Endothelial cell of umbilical vein (primary cell): ENCODE measurements around the gene SSBP3. TPM values are rescaled to one million over a fixed set of nuclear protein-coding genes. Genes with fewer than 3 reads are reported as not detected.

ENCODE experiments used
- BruUV-seq: library from RNA; stranded (reverse); fragments of 400-500 nt; replicated peaks from 2 replicates; lab custom pipeline; 2021; lab: Mats Ljungman, UMichigan
- CTCF ChIA-PET: fragments of 300-600, 350-600 bp; sonication (Branson Sonifier 250); formaldehyde crosslinking; loops from one replicate; lab custom pipeline; 2021; ENCODE audit warnings: antibody characterized with exemption, inconsistent platforms; lab: Charles Lee
- POLR2A ChIA-PET: fragments of 300-600, 350-600 bp; sonication (Branson Sonifier 250); formaldehyde crosslinking; loops from one replicate; lab custom pipeline; 2021; ENCODE audit warnings: antibody characterized with exemption, inconsistent platforms; lab: Charles Lee
- DNase-seq: peaks from one replicate; pipeline ENCODE4 v3.0.0-alpha.2; 2011; ENCODE audit warnings: low read depth, low spot score
- FAIRE-seq: peaks from 2 replicates; lab custom pipeline; 2011; peaks lifted over from hg19 to GRCh38; lab: Jason Lieb, UNC
- H2AFZ ChIP-seq: 2 replicates; pipeline ENCODE4 v1.6.0; 2012; ENCODE audit warnings: low read depth, low read length, control low read depth, inconsistent platforms
- H3K27ac ChIP-seq: 2 replicates; pipeline ENCODE4 v1.5.1; 2011; ENCODE audit warnings: low read depth, mild to moderate bottlenecking, control low read depth, low read length, moderate library complexity; ENCODE audit not compliant: insufficient read depth
- H3K27me3 ChIP-seq, 2 experiments: 2 replicates each; pipeline versions ENCODE4 v1.6.0 to v1.6.1; 2011; ENCODE audit warnings: low read length in 2 of 2, mixed read lengths in 1 of 2; ENCODE audit not compliant: control insufficient read depth in 2 of 2, insufficient read depth in 2 of 2
- H3K36me3 ChIP-seq, 2 experiments: 2 replicates in 1 of 2; 3 replicates in 1 of 2; pipeline ENCODE4 v1.5.1; 2011; ENCODE audit warnings: low read length in 2 of 2, mild to moderate bottlenecking in 1 of 2, moderate library complexity in 1 of 2; ENCODE audit not compliant: control insufficient read depth in 2 of 2, insufficient read depth in 2 of 2; ENCODE audit errors: extremely low read depth in 1 of 2
- H3K4me1 ChIP-seq: 3 replicates; pipeline ENCODE4 v1.5.1; 2011; ENCODE audit warnings: mild to moderate bottlenecking, low read length; ENCODE audit not compliant: control insufficient read depth, insufficient read depth; ENCODE audit errors: extremely low read depth
- H3K4me2 ChIP-seq: 2 replicates; pipeline ENCODE4 v1.6.1; 2011; ENCODE audit warnings: low read length, control low read depth, mixed read lengths; ENCODE audit not compliant: insufficient read depth
- H3K4me3 ChIP-seq, 3 experiments: fragments of 200-600 bp in 1 of 3; sonication (generic), shearing (Covaris generic) in 1 of 3; replicated peaks in 1 of 3; 2 replicates each; pipeline ENCODE4 v1.5.1; 2011 to 2016; ENCODE audit warnings: control low read depth in 3 of 3, low read length in 3 of 3, mild to moderate bottlenecking in 2 of 3, inconsistent platforms in 1 of 3, low read depth in 1 of 3, moderate library complexity in 1 of 3; ENCODE audit not compliant: insufficient read depth in 1 of 3
- H3K79me2 ChIP-seq: 2 replicates; pipeline ENCODE4 v1.6.0; 2012; ENCODE audit warnings: low read length, inconsistent platforms; ENCODE audit not compliant: control insufficient read depth, insufficient read depth
- H3K9ac ChIP-seq: replicated peaks from 2 replicates; pipeline ENCODE3; 2011; ENCODE audit warnings: low read length, control low read depth; ENCODE audit not compliant: insufficient read depth; ENCODE audit errors: extremely low read depth
- H3K9me1 ChIP-seq: replicated peaks from 3 replicates; pipeline ENCODE4 v1.6.0; 2011; ENCODE audit warnings: mild to moderate bottlenecking, low read length; ENCODE audit not compliant: control insufficient read depth, insufficient read depth; ENCODE audit errors: extremely low read depth
- H3K9me3 ChIP-seq: replicated peaks from 2 replicates; pipeline ENCODE4 v1.5.1; 2012; ENCODE audit warnings: low read length, inconsistent platforms; ENCODE audit not compliant: control insufficient read depth, insufficient read depth
- H4K20me1 ChIP-seq: replicated peaks from 2 replicates; pipeline ENCODE3; 2011; ENCODE audit warnings: mild to moderate bottlenecking, low read length; ENCODE audit not compliant: control insufficient read depth, insufficient read depth; ENCODE audit errors: extremely low read depth
- EZH2 ChIP-seq: IDR thresholded peaks from 2 replicates; pipeline ENCODE4 v1.6.1; 2012; ENCODE audit warnings: borderline replicate concordance, low read depth, mild to moderate bottlenecking, moderate library complexity, low read length, inconsistent platforms; ENCODE audit not compliant: severe bottlenecking
- FOS ChIP-seq: IDR thresholded peaks from 2 replicates; pipeline ENCODE4 v1.6.1; 2011; ENCODE audit warnings: mild to moderate bottlenecking, low read length, moderate library complexity, borderline replicate concordance; ENCODE audit not compliant: insufficient read depth
- GATA2 ChIP-seq: IDR thresholded peaks from 2 replicates; pipeline ENCODE4 v1.7.0; 2011; ENCODE audit warnings: low read depth, mild to moderate bottlenecking, moderate library complexity, mixed read lengths, low read length; ENCODE audit not compliant: insufficient read length, insufficient read depth
- JUN ChIP-seq: IDR thresholded peaks from 2 replicates; pipeline ENCODE4 v1.6.1; 2011; ENCODE audit warnings: borderline replicate concordance, low read depth; ENCODE audit not compliant: insufficient read length, insufficient read depth
- MYC ChIP-seq: IDR thresholded peaks from one replicate; pipeline ENCODE4 v1.6.1; 2011; ENCODE audit warnings: mild to moderate bottlenecking, low read depth, low read length
- POLR2A ChIP-seq: IDR thresholded peaks from 2 replicates; pipeline ENCODE4 v1.6.1; 2012; ENCODE audit warnings: low read depth, mild to moderate bottlenecking, control low read depth, low read length
- POLR2AphosphoS5 ChIP-seq: IDR thresholded peaks from 2 replicates; pipeline ENCODE4 v1.6.1; 2012; ENCODE audit warnings: low read depth, mild to moderate bottlenecking, control low read depth, low read length, moderate library complexity; ENCODE audit not compliant: insufficient read depth
- dilution Hi-C: fragments of 300-500 bp; cut with MboI; formaldehyde crosslinking; loops from one replicate; pipeline ENCODE4 v1.15.0; 2019; ENCODE audit warnings: low sequenced_read_pairs; ENCODE audit not compliant: extremely low pct_ligation_motif_present
- intact Hi-C: fragments of 100-400 bp; cut with micrococcal nuclease; formaldehyde crosslinking; loops from one replicate; pipeline ENCODE4 v1.10.0; 2022
- polyA plus RNA-seq, 4 experiments: library from polyadenylated mRNA; depleted of rRNA in 3 of 4; stranded (reverse) in 3 of 4; unstranded in 1 of 4; fragments of >200 nt; gene quantifications; 2 replicates each; pipeline versions ENCODE4 v1.2.1 to v1.2.3, GENCODE V29; 2011 to 2012; ENCODE audit warnings: missing spikeins in 1 of 4
- total RNA-seq: library from RNA; stranded (reverse); gene quantifications from 2 replicates; pipeline ENCODE4 v1.2.3, GENCODE V29; 2021
- TF ChIP-seq, protein P1 (sequence below), 2 donors: IDR thresholded peaks; 1 replicate in 1 of 2; 2 replicates in 1 of 2; pipeline ENCODE4 v1.5.1; 2011; ENCODE audit warnings: low read length in 2 of 2, mild to moderate bottlenecking in 2 of 2, moderate library complexity in 2 of 2, control low read depth in 1 of 2, inconsistent platforms in 1 of 2, low read depth in 1 of 2; ENCODE audit not compliant: insufficient read depth in 1 of 2; ENCODE audit errors: extremely low read depth in 1 of 2
- TF ChIP-seq, protein P2 (sequence below): IDR thresholded peaks from 2 replicates; pipeline ENCODE4 v1.6.1; 2011; ENCODE audit not compliant: insufficient read depth, insufficient read length

SSBP3 gene
- total and polyA plus RNA-seq, 2 donors (not counting 3 experiments of a cell fraction or from before 2014, with no cell fraction given), result 44.9 to 59.4 TPM

DNA sequence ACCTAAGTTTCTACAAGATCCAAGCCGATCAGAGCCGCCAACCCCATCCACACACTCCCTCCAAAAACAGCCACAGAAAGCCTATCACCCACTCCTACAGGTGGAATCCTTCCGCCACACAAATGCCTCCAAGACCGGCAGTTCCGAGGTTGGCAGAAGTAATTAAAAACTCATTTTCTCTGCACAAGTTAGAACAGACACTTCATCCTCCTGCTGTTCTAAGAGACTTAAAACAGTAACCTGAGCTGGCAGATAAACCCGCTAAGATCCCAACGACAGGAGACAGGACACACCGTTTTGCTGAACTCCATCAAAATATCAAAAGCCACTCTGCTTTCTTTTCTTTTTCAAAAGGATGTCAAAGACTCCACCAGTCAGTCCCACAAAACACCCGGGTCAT, 2.8 kb downstream of the SSBP3 start:
- peaks cover 17 to 24% of the 10 kb centered on the region in 2 experiments for H3K36me3 ChIP-seq
- FAIRE-seq, result no peak
- H3K27ac ChIP-seq, result no peak overlapping the region
- H2AFZ ChIP-seq, result no peak overlapping the region
- dilution Hi-C loops (no loop called here), intact Hi-C loops (loop anchor here (2.0 to 10.0 kb wide), 2 partner anchors 19 to 129 kb away; no protein-coding TSS in a partner anchor)
- peaks cover 34% of the 10 kb centered on the region for H3K4me1 ChIP-seq
- POLR2A ChIA-PET, result interaction anchor here (1.0 kb wide), 1 partner anchor 91 kb away, joined by 10 read pairs; no protein-coding TSS in a partner anchor
- H3K9ac ChIP-seq, result no peak overlapping the region
- CTCF ChIA-PET, result interaction anchor here (0.8 to 2.6 kb wide), 8 partner anchors 16 to 281 kb away, joined by 3 to 25 read pairs (median 5); no protein-coding TSS in a partner anchor
- H3K79me2 ChIP-seq, result peaks cover 62% of the 10 kb centered on the region
- H3K4me3 ChIP-seq, result peak overlapping the region in 2 of 3 experiments; percentile 1 to 69
- peak overlapping the region; percentile 76 for H3K4me2 ChIP-seq
- TF ChIP-seq, protein P1, sequence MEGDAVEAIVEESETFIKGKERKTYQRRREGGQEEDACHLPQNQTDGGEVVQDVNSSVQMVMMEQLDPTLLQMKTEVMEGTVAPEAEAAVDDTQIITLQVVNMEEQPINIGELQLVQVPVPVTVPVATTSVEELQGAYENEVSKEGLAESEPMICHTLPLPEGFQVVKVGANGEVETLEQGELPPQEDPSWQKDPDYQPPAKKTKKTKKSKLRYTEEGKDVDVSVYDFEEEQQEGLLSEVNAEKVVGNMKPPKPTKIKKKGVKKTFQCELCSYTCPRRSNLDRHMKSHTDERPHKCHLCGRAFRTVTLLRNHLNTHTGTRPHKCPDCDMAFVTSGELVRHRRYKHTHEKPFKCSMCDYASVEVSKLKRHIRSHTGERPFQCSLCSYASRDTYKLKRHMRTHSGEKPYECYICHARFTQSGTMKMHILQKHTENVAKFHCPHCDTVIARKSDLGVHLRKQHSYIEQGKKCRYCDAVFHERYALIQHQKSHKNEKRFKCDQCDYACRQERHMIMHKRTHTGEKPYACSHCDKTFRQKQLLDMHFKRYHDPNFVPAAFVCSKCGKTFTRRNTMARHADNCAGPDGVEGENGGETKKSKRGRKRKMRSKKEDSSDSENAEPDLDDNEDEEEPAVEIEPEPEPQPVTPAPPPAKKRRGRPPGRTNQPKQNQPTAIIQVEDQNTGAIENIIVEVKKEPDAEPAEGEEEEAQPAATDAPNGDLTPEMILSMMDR (IDR thresholded peaks at IDR 0.05; ENCODE audit: extremely low read depth in 1 of 2, insufficient read depth in 1 of 2, low read depth in 1 of 2, low read length in 2 of 2), result no peak
- H3K9me3 ChIP-seq, result no peaks in the 10 kb centered on the region
- DNase-seq, result no peak
- H3K27me3 ChIP-seq, result no peaks in the 10 kb centered on the region
- no TSS peak for BruUV-seq
- H4K20me1 ChIP-seq, result no peaks in the 10 kb centered on the region
- H3K9me1 ChIP-seq, result no peaks in the 10 kb centered on the region

DNA sequence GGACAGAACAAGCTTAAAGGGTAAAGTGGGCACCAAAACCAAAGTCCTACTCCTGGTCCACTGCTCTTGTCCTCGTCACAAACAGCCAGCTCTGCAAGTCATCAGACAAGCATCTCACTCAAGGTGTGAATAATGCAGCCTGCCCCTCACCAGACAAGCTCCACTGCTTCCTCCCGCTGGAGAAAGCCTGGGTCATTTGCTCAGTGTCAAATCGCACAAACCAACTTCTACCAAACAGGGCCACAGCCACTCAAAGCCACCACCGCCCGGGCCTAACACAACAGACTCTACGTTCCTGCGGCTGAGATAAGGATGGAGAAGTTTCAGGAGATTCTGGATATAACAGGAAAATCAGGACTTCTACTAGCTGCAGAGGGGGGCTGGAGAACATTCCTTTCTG, 3.3 kb downstream of the SSBP3 start:
- Histone ChIP-seq H4K20me1 (no peaks in the 10 kb centered on the region), H2AFZ (no peak overlapping the region), H3K79me2 (peaks cover 65% of the 10 kb centered on the region), H3K4me3 (no peak overlapping the region), H3K36me3 (peaks cover 21 to 24% of the 10 kb centered on the region in 2 experiments), H3K4me2 (no peak overlapping the region), H3K9me1 (no peaks in the 10 kb centered on the region), H3K4me1 (peaks cover 29% of the 10 kb centered on the region), H3K27ac (no peak overlapping the region), H3K9me3 (no peaks in the 10 kb centered on the region), H3K9ac (no peak overlapping the region), H3K27me3 (no peaks in the 10 kb centered on the region)
- DNase-seq (no peak), FAIRE-seq (no peak)
- intact Hi-C loops, result loop anchor here (2.0 to 10.0 kb wide), 2 partner anchors 18 to 128 kb away; no protein-coding TSS in a partner anchor
- ChIA-PET CTCF (interaction anchor here (0.9 to 2.6 kb wide), 5 partner anchors 86 to 281 kb away, joined by 3 to 25 read pairs (median 6); no protein-coding TSS in a partner anchor), POLR2A (no interaction called here)
- no TSS peak for BruUV-seq
- TF ChIP-seq POLR2A (no peak), JUN (no peak), EZH2 (no peak), FOS (no peak), MYC (no peak), POLR2AphosphoS5 (no peak), GATA2 (no peak)
- TF ChIP-seq, protein P1 (IDR thresholded peaks at IDR 0.05; ENCODE audit: extremely low read depth in 1 of 2, insufficient read depth in 1 of 2, low read depth in 1 of 2, low read length in 2 of 2), result no peak
- TF ChIP-seq, protein P2, sequence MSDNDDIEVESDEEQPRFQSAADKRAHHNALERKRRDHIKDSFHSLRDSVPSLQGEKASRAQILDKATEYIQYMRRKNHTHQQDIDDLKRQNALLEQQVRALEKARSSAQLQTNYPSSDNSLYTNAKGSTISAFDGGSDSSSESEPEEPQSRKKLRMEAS, result no peak
- dilution Hi-C loops, result no loop called here
